NCI-H1930 (cell line): ENCODE data around the gene RXRA.

Source experiments
- DNase-seq, 2 experiments: peaks; one replicate each; lab custom pipeline; 2025; lab: John Stamatoyannopoulos, UW

Gene RXRA

DNA sequence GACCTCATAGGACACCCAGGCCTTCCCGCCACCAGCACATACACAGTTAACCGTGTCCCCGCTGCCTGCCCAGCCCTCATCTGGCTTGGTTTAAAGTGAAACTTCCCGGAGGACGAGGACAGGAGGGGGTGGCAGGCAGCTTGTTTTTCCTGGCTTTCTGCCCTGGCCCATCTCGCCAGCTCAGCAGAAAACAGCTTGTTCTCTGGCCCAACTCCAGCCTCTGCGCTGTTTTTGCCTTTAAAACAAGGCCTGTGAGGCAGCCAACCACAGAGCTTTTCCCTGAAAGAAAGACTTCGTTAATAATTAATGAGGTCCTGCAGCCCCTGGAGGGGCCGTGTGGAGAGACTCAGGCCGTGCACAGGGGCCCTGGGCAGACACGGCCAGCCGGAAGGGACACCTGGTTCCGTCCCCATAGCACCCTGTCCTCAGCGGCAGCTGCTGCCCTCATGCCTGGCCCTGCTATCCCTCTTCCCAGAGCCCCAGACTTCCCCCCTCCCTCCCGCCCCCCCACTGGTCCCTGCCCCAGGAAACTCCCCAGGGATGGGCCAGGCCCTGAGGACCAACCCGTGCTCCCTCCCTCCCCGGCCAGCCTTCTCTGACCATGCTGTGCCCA, 108.7 kb downstream of the RXRA start:
- no peak for DNase-seq

GRCh38 chr9:134435550-134436378, 109.5 kb downstream of the RXRA start:
- no peak for DNase-seq

GRCh38 chr9:134436379-134436762, 110.1 kb downstream of the RXRA start:
- no peak for DNase-seq

- DNase-seq = no peak
These were observed 110.7 kb downstream of the RXRA start for GRCh38 chr9:134436911-134437310.

DNA sequence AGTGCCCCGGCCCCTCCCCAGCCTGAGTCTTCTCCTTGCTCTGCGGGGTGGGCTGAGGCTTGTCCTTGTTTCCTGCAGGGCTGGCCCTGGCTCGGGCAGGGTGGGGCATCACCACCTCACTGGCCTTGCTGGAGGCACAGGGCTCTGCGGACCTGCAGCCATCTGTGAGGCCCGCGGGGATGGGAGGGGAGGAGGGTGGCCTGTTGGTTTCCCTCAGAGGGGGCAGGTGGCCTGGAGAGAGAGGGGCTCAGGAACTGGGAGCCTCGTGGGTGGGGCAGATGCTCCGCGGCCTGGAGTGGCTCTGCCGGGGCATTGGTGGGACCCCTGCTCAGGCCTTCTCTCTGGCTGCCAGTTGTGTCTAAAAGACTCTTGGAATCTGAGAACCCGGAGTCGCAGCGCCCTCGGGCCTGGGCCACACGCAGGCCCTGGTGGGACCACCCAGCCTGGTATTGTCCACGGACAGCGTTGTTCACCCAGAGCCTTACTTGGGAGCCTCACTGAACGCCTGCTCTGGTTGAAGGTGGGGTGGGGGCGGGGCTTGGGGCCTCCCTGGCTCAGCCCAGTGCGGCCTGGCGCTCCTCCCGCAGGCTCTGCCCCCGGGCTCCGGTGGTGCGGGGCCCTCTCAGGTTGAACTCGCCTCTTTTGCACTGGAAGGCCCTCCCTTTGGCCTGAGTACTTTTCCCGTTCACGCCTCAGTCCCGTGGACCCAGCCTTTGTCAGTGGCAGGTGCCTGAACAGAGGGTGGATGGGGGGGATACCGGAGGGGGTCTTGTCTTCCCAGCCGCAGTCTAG, 111.3 kb downstream of the RXRA start:
- DNase-seq = no peak

DNA sequence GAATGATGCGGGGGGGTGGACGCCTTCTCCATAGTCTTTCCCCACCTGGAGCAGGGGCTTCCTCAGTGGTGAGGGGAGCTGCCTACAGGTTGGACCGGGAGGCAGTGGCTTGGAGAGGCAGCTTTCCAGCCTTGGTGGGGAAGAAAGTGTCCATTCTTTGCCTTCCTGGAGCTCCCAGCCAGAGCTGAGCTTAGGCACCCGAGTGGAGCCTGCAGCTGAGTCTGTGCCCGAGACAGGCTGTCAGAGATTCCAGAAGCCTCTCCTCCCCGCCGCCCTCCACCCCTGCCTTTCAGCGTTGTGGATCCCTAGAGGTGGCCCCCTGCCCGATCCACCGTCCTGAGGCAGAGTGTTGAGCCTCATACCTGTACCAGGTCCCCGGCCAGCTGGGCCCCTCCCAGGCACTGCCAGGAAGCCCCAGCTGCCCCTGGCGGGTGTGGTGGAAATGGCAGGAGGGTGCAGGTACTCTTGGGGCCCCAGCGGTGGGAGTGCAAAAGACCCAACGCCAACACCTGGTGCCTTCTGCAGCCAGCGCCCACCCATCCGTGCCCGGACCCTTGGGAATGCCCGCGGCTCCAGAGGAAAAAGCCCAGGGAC, 112.0 kb downstream of the RXRA start:
- no peak for DNase-seq

- no peak for DNase-seq
These were observed 113.1 kb downstream of the RXRA start for GRCh38 chr9:134439368-134439784.

- no peak for DNase-seq
These were observed 114.5 kb downstream of the RXRA start for GRCh38 chr9:134440636-134441226.

DNA sequence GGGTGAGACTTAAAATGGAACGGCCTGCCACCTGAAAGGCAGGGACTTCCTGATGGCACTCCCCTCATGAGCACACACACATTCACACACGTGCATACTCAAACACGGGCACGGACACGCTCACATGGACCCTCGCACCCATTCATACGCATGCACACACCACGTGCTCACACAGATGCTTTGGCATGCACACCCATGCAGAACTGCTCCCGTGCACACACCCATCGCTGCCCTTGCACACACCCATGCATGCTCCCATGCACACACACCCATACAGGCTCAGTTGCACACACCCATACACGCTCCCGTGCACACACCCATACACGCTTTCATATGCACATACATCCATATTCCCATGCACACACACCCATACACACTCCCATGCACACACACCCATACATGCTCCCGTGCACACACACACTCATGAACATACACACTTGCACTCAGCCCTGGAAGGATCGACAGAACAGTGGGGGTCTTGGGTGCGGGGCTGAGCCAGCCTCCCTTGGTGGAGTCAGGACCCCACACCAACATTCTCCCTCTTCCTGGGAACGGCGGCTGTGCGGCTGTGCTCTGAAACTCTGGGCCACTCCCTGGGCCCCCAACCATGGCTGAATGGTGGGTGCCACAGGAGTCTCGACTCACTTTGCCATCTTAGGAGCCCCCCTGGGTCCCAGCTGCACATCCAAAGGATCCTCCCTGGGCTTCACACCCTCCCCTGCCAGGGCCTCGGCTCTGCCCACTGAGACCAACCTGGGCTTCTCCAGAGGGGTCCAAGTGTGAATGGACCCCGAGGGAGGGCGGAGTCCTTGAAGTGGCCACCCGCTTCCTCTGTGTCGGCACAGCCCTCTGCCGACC, 115.2 kb downstream of the RXRA start:
- DNase-seq = no peak

DNA sequence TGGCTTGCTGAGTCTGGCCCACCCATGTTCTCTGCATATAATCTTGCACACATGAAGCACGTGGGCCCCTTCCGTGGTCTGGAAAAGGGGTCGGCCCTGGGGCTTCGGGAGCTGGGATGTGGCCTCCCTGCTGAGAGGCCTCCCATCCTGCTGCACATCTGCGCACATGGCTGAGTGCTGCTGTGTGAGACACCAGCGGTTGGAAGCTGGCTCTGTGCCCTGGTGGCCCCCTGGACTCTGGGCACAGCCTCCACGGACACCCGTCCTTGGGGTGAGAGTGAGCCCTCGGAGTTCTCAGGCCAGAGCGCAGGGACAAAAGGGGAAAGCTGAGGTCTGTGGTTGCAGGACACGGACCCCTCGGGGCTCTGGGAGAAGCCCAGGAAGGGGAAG, 115.8 kb downstream of the RXRA start:
- DNase-seq = no peak

GRCh38 chr9:134442486-134443173, 116.4 kb downstream of the RXRA start:
- DNase-seq = no peak

GRCh38 chr9:134443174-134444037, 117.2 kb downstream of the RXRA start:
- DNase-seq = peak; percentile 33 to 65

DNA sequence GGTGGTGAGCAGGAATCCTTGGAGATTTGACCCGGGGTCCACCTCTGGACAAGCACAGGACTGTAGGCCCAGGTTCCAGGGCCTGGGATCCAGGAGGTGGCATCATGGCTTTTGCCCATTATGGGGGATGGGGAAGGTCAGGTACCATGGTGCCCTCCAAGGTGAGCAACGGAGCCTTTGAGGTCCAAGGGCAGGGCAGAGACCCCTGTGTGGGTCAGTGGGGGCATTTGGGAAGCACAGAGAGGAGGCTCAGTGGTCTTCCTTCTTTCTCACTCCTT, 117.7 kb downstream of the RXRA start:
- no peak for DNase-seq

DNA sequence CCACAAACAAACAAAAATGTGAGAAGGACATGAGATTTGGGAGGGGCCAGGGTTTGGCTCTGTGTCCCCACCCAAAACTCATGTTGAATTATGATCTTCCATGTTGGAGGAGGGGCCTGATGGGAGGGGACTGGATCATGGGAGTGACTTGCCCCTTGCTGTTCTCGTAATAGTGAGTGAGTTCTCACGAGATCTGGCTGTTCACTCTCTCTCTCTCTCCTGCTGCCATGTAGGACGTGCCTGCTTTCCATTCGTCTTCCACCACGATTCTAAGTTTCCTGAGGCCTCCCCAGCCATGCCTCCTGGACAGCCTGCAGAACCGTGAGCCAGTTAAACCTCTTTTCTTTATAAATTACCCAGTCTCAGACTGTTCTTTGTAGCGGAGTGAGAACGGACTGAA, 118.7 kb downstream of the RXRA start:
- DNase-seq = no peak

DNA sequence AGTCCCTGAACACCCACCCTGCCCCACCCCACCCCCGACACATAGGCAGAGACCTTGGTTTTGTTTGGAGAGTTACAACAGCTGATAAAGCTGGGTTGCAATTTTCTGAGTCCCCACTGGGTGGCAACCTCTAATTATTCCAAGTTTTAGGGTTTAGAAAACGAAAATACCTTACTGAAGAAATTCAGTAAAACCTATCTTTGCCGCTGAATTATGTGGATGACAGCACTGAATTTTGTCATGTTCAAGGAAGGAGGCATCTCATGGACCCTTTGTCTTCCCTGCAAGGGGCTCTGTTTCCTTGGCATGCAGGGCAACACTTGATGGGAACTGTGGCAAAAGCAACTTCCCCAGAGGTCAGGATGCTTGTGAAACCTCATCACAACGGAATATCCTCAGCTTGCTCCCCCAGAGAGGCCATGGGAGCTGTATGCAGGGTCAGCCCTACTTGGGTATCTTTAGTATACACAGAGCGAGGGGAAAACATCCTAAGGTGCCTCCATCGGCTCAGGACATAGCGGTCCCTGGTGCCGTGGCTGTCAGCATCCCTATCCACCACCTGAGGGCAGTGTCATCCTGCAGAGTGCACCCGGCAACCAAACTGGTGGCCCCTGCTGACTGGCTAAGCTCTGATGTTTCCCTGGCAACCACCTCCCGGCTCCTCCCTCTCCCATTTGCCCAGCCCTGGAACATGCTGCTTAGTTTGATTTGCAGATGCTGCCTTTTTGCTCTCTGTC, 123.1 kb downstream of the RXRA start:
- peak; percentile 36 to 65 for DNase-seq

DNA sequence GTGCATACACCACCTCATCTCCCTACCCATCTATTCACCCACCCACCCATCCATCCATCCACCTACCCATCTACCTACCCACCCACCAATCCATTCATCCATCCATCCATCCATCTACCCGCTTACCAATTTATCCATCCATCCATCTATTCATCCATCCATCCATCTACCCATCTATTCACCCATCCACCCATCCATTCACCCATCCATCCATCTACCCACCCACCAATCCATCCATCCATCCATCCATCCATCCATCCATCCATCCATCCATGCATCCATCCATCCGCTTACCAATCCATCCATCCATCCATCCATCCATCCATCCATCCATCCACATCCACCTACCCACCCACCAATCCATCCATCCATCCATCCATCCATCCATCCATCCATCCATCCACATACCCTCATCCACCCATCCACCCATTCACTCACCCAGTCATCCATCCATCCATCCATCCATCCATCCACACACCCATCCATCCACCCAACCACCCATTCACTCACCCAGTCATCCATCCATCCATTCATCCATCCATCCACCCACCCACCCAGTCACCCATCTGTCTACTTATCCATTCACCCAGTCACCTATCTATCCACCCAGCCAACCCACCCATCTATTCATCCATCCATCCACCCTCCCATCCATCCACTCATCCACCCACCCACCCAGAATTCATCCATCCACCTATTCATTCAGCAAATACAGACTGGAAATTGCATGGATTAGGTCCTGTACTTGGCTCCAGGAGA, 125.6 kb downstream of the RXRA start:
- DNase-seq = no peak

GRCh38 chr9:134452728-134453127, 126.5 kb downstream of the RXRA start:
- no peak for DNase-seq

GRCh38 chr9:134453776-134454475, 127.7 kb downstream of the RXRA start:
- DNase-seq = no peak
